ENCODE data around the gene ARRB1.

Gene ARRB1

GRCh38 chr11:75351541-75351790 is at the start of gene ARRB1:
Gene ARRB1 (minus strand): TSS chr11:75351661. CDS start chr11:75351607, 54 bp downstream.
- H3K27me3 ChIP-seq (ENCODE audit: low read depth) = no peaks in the 10 kb centered on the region
- peak; percentile 18 to 69 for DNase-seq (ENCODE audit: low spot score in 2 of 2)
- no peaks in the 10 kb centered on the region for H3K36me3 ChIP-seq (replicated peaks)
- no peaks in the 10 kb centered on the region for H3K9me3 ChIP-seq
- H3K4me1 ChIP-seq = peaks cover 20% of the 10 kb centered on the region
- in situ Hi-C loops (cut with MboI; ENCODE audit: low sequenced_read_pairs) = no loop called here
- peak within 1 kb of the TSS; percentile 44 for H3K4me3 ChIP-seq

- H3K36me3 ChIP-seq (replicated peaks) = peaks cover 59% of the 10 kb centered on the region
- DNase-seq (ENCODE audit: low spot score in 2 of 2) = peak in 1 of 2 experiments; percentile 23
- H3K4me1 ChIP-seq = peaks cover 11% of the 10 kb centered on the region
- H3K4me3 ChIP-seq = peak overlapping the region; percentile 99
- in situ Hi-C loops (cut with MboI; ENCODE audit: low sequenced_read_pairs) = no loop called here
- H3K27me3 ChIP-seq (ENCODE audit: low read depth) = no peaks in the 10 kb centered on the region
- no peaks in the 10 kb centered on the region for H3K9me3 ChIP-seq
Measured at GRCh38 chr11:75400146-75400865, 48.8 kb upstream of the ARRB1 start.

- DNase-seq (ENCODE audit: low spot score in 2 of 2) = peak; percentile 89 to 92
- Histone ChIP-seq H3K9me3 (no peaks in the 10 kb centered on the region), H3K36me3 (replicated peaks) (peaks cover 51% of the 10 kb centered on the region), H3K4me1 (peaks cover 11% of the 10 kb centered on the region), H3K4me3 (peak within 1 kb of the TSS; percentile 99), H3K27me3 (ENCODE audit: low read depth) (no peaks in the 10 kb centered on the region)
- in situ Hi-C loops (cut with MboI; ENCODE audit: low sequenced_read_pairs) = no loop called here
Measured at GRCh38 chr11:75399344-75400145, 48.1 kb upstream of the ARRB1 start, which contains the start of gene RPS3. Gene RPS3 (plus strand): TSS chr11:75399518. CDS start chr11:75399548, 30 bp downstream.

GRCh38 chr11:75398906-75399305 is 47.4 kb upstream of the ARRB1 start:
- Histone ChIP-seq H3K4me3 (peak overlapping the region; percentile 99), H3K27me3 (ENCODE audit: low read depth) (no peaks in the 10 kb centered on the region), H3K36me3 (replicated peaks) (peaks cover 45% of the 10 kb centered on the region), H3K9me3 (no peaks in the 10 kb centered on the region), H3K4me1 (peaks cover 11% of the 10 kb centered on the region)
- no peak for DNase-seq (ENCODE audit: low spot score in 2 of 2)
- in situ Hi-C loops (cut with MboI; ENCODE audit: low sequenced_read_pairs) = no loop called here

GRCh38 chr11:75394085-75394840 is 42.8 kb upstream of the ARRB1 start:
- H3K9me3 ChIP-seq = no peaks in the 10 kb centered on the region
- H3K36me3 ChIP-seq (replicated peaks) = no peaks in the 10 kb centered on the region
- H3K4me3 ChIP-seq = no peak overlapping the region
- in situ Hi-C loops (cut with MboI; ENCODE audit: low sequenced_read_pairs) = no loop called here
- no peaks in the 10 kb centered on the region for H3K27me3 ChIP-seq (ENCODE audit: low read depth)
- peaks cover 2% of the 10 kb centered on the region for H3K4me1 ChIP-seq
- no peak for DNase-seq (ENCODE audit: low spot score in 2 of 2)

- H3K9me3 ChIP-seq = no peaks in the 10 kb centered on the region
- peaks cover 5% of the 10 kb centered on the region for H3K4me1 ChIP-seq
- DNase-seq (ENCODE audit: low spot score in 2 of 2) = no peak
- H3K4me3 ChIP-seq = no peak overlapping the region
- H3K36me3 ChIP-seq (replicated peaks) = no peaks in the 10 kb centered on the region
- in situ Hi-C loops (cut with MboI; ENCODE audit: low sequenced_read_pairs) = no loop called here
- no peaks in the 10 kb centered on the region for H3K27me3 ChIP-seq (ENCODE audit: low read depth)
Measured at GRCh38 chr11:75389925-75390324, 38.5 kb upstream of the ARRB1 start.

GRCh38 chr11:75389276-75389605 is 37.8 kb upstream of the ARRB1 start:
- in situ Hi-C loops (cut with MboI; ENCODE audit: low sequenced_read_pairs) = no loop called here

GRCh38 chr11:75388386-75389275 is 37.2 kb upstream of the ARRB1 start:
- Histone ChIP-seq H3K9me3 (no peaks in the 10 kb centered on the region), H3K4me1 (peaks cover 5% of the 10 kb centered on the region), H3K27me3 (ENCODE audit: low read depth) (no peaks in the 10 kb centered on the region), H3K4me3 (no peak overlapping the region), H3K36me3 (replicated peaks) (no peaks in the 10 kb centered on the region)
- in situ Hi-C loops (cut with MboI; ENCODE audit: low sequenced_read_pairs) = no loop called here
- peak; percentile 78 to 88 for DNase-seq (ENCODE audit: low spot score in 2 of 2)

More at GRCh38 chr11:75389276-75389605, 37.8 kb upstream of the ARRB1 start:
- Histone ChIP-seq H3K27me3 (ENCODE audit: low read depth) (no peaks in the 10 kb centered on the region), H3K4me3 (no peak overlapping the region), H3K4me1 (peaks cover 5% of the 10 kb centered on the region), H3K9me3 (no peaks in the 10 kb centered on the region), H3K36me3 (replicated peaks) (no peaks in the 10 kb centered on the region)
- no peak for DNase-seq (ENCODE audit: low spot score in 2 of 2)

- H3K4me3 ChIP-seq = no peak overlapping the region
- no peaks in the 10 kb centered on the region for H3K27me3 ChIP-seq (ENCODE audit: low read depth)
- in situ Hi-C loops (cut with MboI; ENCODE audit: low sequenced_read_pairs) = no loop called here
- no peaks in the 10 kb centered on the region for H3K36me3 ChIP-seq (replicated peaks)
- H3K4me1 ChIP-seq = peaks cover 5% of the 10 kb centered on the region
- no peak for DNase-seq (ENCODE audit: low spot score in 2 of 2)
- no peaks in the 10 kb centered on the region for H3K9me3 ChIP-seq
Measured at GRCh38 chr11:75387736-75388294, 36.4 kb upstream of the ARRB1 start.

- H3K27me3 ChIP-seq (ENCODE audit: low read depth) = no peaks in the 10 kb centered on the region
- in situ Hi-C loops (cut with MboI; ENCODE audit: low sequenced_read_pairs) = no loop called here
- H3K9me3 ChIP-seq = no peaks in the 10 kb centered on the region
- H3K4me1 ChIP-seq = peaks cover 5% of the 10 kb centered on the region
- no peak overlapping the region for H3K4me3 ChIP-seq
- no peak for DNase-seq (ENCODE audit: low spot score in 2 of 2)
- no peaks in the 10 kb centered on the region for H3K36me3 ChIP-seq (replicated peaks)
Measured at GRCh38 chr11:75386942-75387630, 35.6 kb upstream of the ARRB1 start.

GRCh38 chr11:75384438-75385080 is 33.1 kb upstream of the ARRB1 start:
- no peaks in the 10 kb centered on the region for H3K9me3 ChIP-seq
- DNase-seq (ENCODE audit: low spot score in 2 of 2) = peak; percentile 42 to 84
- no peaks in the 10 kb centered on the region for H3K27me3 ChIP-seq (ENCODE audit: low read depth)
- no peak overlapping the region for H3K4me3 ChIP-seq
- in situ Hi-C loops (cut with MboI; ENCODE audit: low sequenced_read_pairs) = loop anchor here (5.0 kb wide), 1 partner anchor 107 kb away; no protein-coding TSS in a partner anchor
- peaks cover 5% of the 10 kb centered on the region for H3K4me1 ChIP-seq
- H3K36me3 ChIP-seq (replicated peaks) = no peaks in the 10 kb centered on the region

GRCh38 chr11:75383246-75383645 is 31.8 kb upstream of the ARRB1 start:
- peaks cover under 1% of the 10 kb centered on the region for H3K4me1 ChIP-seq
- H3K36me3 ChIP-seq (replicated peaks) = no peaks in the 10 kb centered on the region
- no peaks in the 10 kb centered on the region for H3K27me3 ChIP-seq (ENCODE audit: low read depth)
- no peak for DNase-seq (ENCODE audit: low spot score in 2 of 2)
- in situ Hi-C loops (cut with MboI; ENCODE audit: low sequenced_read_pairs) = loop anchor here (5.0 kb wide), 1 partner anchor 106 kb away; no protein-coding TSS in a partner anchor
- H3K9me3 ChIP-seq = no peaks in the 10 kb centered on the region
- H3K4me3 ChIP-seq = no peak overlapping the region
